GOT3 (cell line): Measurements from ENCODE around the gene GNRHR.

ENCODE experiments used
- DNase-seq: peaks from one replicate; lab custom pipeline; 2025; ENCODE audit warnings: mixed read lengths; lab: John Stamatoyannopoulos, UW

GNRHR gene

GRCh38 chr4:67700116-67700737, 54.0 kb downstream of the GNRHR start:
- DNase-seq, result no peak

DNA sequence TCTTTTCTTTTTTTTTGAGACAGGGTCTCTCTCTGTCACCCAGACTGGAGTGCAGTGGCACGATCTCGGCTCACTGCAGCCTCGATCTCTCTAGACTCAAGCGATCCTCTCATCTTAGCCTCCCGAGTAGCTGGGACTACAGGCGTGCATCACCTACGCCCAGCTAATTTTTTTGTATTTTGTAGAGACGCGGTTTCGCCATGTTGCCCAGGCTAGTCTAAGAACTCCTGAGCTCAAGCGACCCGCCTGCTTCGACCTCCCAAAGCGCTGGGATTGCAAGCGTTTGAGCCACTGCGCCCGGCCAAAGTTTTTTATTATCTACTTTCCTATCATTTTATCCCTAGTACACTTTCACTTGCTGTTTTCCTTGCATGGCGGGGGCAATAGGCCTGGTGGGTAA, 54.6 kb downstream of the GNRHR start:
- no peak for DNase-seq

GRCh38 chr4:67697860-67698687, 56.1 kb downstream of the GNRHR start:
- DNase-seq, result no peak

GRCh38 chr4:67696061-67696460, 58.1 kb downstream of the GNRHR start:
- DNase-seq, result no peak

- DNase-seq, result no peak
These were observed 59.5 kb downstream of the GNRHR start for GRCh38 chr4:67694662-67695061.

GRCh38 chr4:67691328-67691727, 62.9 kb downstream of the GNRHR start:
- no peak for DNase-seq
